Adrenal gland (tissue), 5 donors: Measurements from ENCODE around the gene UACA.
"Not testable (repeated sequence)": the region's sequence is repeated elsewhere in the genome, so short reads cannot be mapped to it uniquely, and the experiment has no call there.

Experiments used
- CTCF ChIP-seq, 6 experiments: fragments of 450-650 bp in 4 of 6; fragments of 200-600 bp in 2 of 6; sonication (generic) in 1 of 6; IDR thresholded peaks; 1 replicate in 5 of 6; 2 replicates in 1 of 6; pipeline versions ENCODE4 v1.5.1 to v1.8.0; 2016 to 2021; ENCODE audit warnings: antibody characterized with exemption in 6 of 6, mild to moderate bottlenecking in 2 of 6, moderate library complexity in 1 of 6
- POLR2A ChIP-seq, 2 donors: fragments of 450-650 bp; IDR thresholded peaks; one replicate each; pipeline ENCODE4 v1.6.1; 2017; ENCODE audit warnings: antibody characterized with exemption in 2 of 2, mild to moderate bottlenecking in 2 of 2, moderate library complexity in 1 of 2
- donor health status: DM: no; HTN: no; CAD: no.

- TF ChIP-seq CTCF, POLR2A (IDR thresholded peaks at IDR 0.05): not testable (repeated sequence)
These were observed 41.0 kb upstream of the UACA start for GRCh38 chr15:70804388-70804787.
